DND-41 (cell line): Measurements from ENCODE around the gene ZDHHC18.

Source experiments
- ATAC-seq: fragments of 200-7000 bp; cut with Tn5 transposase; 3 replicates; pipeline ENCODE4 v1.9.1; 2021; ENCODE audit warnings: low read depth; ENCODE audit not compliant: insufficient read depth
- DNase-seq: peaks from one replicate; pipeline ENCODE4 v3.0.0-alpha.2; 2020
- H2AFZ ChIP-seq: 2 replicates; pipeline ENCODE4 v1.6.0; 2012; ENCODE audit warnings: low read depth, low read length
- H3K27ac ChIP-seq: 2 replicates; pipeline ENCODE4 v1.5.1; 2012; ENCODE audit warnings: low read length, inconsistent platforms
- H3K27me3 ChIP-seq: fragments of 200-600 bp; sonication (generic); 2 replicates; pipeline ENCODE4 v1.6.0; 2012; ENCODE audit warnings: low read length, mild to moderate bottlenecking, inconsistent platforms; ENCODE audit not compliant: insufficient read depth, poor library complexity
- H3K36me3 ChIP-seq: 2 replicates; pipeline ENCODE4 v1.5.1; 2012; ENCODE audit warnings: low read length, inconsistent platforms; ENCODE audit not compliant: insufficient read depth
- H3K4me1 ChIP-seq: 2 replicates; pipeline ENCODE4 v1.5.1; 2012; ENCODE audit warnings: mild to moderate bottlenecking, low read length; ENCODE audit not compliant: insufficient read depth
- H3K4me2 ChIP-seq: 2 replicates; pipeline ENCODE4 v1.6.0; 2012; ENCODE audit warnings: mild to moderate bottlenecking, moderate library complexity, low read length, inconsistent platforms; ENCODE audit not compliant: insufficient read depth
- H3K4me3 ChIP-seq, 2 experiments: fragments of 200-600 bp in 1 of 2; shearing (Covaris generic) in 1 of 2; 2 replicates each; pipeline ENCODE4 v1.5.1; 2012 to 2016; ENCODE audit warnings: inconsistent platforms in 2 of 2, low read length in 2 of 2, mild to moderate bottlenecking in 2 of 2, low read depth in 1 of 2, moderate library complexity in 1 of 2
- H3K79me2 ChIP-seq: 2 replicates; pipeline ENCODE4 v1.6.0; 2012; ENCODE audit warnings: low read length, inconsistent platforms; ENCODE audit not compliant: insufficient read depth
- H3K9ac ChIP-seq: 2 replicates; pipeline ENCODE4 v1.6.0; 2012; ENCODE audit warnings: low read depth, mild to moderate bottlenecking, inconsistent platforms, low read length, moderate library complexity
- H3K9me3 ChIP-seq: 2 replicates; pipeline ENCODE4 v1.5.1; 2012; ENCODE audit warnings: low read length, moderate library complexity, mild to moderate bottlenecking, inconsistent platforms; ENCODE audit not compliant: insufficient read depth, severe bottlenecking
- H4K20me1 ChIP-seq: 2 replicates; pipeline ENCODE4 v1.6.0; 2012; ENCODE audit warnings: low read length; ENCODE audit not compliant: insufficient read depth
- EZH2 ChIP-seq: IDR thresholded peaks from 3 replicates; pipeline ENCODE4 v1.6.1; 2012; ENCODE audit warnings: borderline replicate concordance, low read depth, mild to moderate bottlenecking, moderate library complexity, low read length, inconsistent platforms; ENCODE audit not compliant: severe bottlenecking
- TF ChIP-seq, protein P1 (sequence below): IDR thresholded peaks from 2 replicates; pipeline ENCODE4 v1.5.1; 2012; ENCODE audit warnings: borderline replicate concordance, low read length, moderate library complexity, mild to moderate bottlenecking; ENCODE audit not compliant: poor library complexity, severe bottlenecking; ENCODE audit errors: extremely low read depth

ZDHHC18 gene

DNA sequence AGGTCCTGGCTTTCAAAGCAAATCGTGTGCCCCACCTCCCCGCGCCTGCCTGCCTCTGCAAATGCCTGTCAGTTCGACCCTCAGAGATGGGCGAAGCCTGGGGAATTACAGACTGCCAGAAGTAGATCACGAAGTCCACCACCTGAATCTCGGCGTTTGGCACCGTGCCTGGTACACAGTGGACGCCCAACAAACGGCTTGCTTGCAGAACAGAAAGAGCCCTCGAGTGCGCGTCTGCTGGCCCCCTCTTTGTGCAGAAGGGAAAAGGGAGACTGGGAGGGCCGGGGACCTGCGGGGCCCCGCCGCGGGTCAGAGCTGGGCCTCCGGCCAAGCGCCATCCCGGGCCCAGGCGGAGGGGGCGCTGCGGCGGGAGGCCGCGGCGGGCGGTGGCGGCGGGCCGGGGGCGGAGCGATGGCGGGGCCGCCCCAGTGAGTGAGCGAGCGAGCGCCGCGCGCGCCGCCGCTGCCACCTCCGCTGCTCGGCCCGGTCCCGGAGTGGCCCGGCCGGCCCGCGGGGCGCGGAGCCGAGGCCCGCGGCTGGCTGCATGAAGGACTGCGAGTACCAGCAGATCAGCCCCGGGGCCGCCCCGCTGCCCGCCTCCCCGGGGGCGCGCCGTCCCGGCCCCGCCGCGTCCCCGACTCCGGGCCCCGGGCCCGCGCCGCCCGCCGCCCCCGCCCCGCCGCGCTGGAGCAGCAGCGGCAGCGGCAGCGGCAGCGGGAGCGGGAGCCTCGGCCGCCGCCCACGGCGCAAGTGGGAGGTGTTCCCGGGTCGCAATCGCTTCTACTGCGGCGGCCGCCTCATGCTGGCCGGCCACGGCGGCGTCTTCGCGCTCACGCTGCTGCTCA lies at the start of gene ZDHHC18:
ZDHHC18 (plus strand) TSS at position 428 of the 845 bp plus-strand sequence; CDS start at position 545, 117 bp downstream.
- H2AFZ ChIP-seq: peak within 1 kb of the TSS; percentile 100
- peaks cover 39% of the 10 kb centered on the region for H3K4me1 ChIP-seq
- peak within 1 kb of the TSS; percentile 90 for H3K4me2 ChIP-seq
- H3K4me3 ChIP-seq: peak within 1 kb of the TSS; percentile 85 to 86
- H4K20me1 ChIP-seq: peaks cover 20% of the 10 kb centered on the region; the same call in 1 of the 2 replicates
- peak within 1 kb of the TSS; percentile 92 for H3K9ac ChIP-seq
- H3K27ac ChIP-seq: peak within 1 kb of the TSS; percentile 94
- peaks cover 48% of the 10 kb centered on the region for H3K79me2 ChIP-seq
- H3K36me3 ChIP-seq: peaks cover 16% of the 10 kb centered on the region
- TF ChIP-seq, protein P1, sequence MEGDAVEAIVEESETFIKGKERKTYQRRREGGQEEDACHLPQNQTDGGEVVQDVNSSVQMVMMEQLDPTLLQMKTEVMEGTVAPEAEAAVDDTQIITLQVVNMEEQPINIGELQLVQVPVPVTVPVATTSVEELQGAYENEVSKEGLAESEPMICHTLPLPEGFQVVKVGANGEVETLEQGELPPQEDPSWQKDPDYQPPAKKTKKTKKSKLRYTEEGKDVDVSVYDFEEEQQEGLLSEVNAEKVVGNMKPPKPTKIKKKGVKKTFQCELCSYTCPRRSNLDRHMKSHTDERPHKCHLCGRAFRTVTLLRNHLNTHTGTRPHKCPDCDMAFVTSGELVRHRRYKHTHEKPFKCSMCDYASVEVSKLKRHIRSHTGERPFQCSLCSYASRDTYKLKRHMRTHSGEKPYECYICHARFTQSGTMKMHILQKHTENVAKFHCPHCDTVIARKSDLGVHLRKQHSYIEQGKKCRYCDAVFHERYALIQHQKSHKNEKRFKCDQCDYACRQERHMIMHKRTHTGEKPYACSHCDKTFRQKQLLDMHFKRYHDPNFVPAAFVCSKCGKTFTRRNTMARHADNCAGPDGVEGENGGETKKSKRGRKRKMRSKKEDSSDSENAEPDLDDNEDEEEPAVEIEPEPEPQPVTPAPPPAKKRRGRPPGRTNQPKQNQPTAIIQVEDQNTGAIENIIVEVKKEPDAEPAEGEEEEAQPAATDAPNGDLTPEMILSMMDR: peak; percentile 74
- no peak for TF ChIP-seq EZH2
- DNase-seq (peak; percentile 70), ATAC-seq (peak; percentile 84)
- H3K27me3 ChIP-seq: no peaks in the 10 kb centered on the region
- no peaks in the 10 kb centered on the region for H3K9me3 ChIP-seq

DNA sequence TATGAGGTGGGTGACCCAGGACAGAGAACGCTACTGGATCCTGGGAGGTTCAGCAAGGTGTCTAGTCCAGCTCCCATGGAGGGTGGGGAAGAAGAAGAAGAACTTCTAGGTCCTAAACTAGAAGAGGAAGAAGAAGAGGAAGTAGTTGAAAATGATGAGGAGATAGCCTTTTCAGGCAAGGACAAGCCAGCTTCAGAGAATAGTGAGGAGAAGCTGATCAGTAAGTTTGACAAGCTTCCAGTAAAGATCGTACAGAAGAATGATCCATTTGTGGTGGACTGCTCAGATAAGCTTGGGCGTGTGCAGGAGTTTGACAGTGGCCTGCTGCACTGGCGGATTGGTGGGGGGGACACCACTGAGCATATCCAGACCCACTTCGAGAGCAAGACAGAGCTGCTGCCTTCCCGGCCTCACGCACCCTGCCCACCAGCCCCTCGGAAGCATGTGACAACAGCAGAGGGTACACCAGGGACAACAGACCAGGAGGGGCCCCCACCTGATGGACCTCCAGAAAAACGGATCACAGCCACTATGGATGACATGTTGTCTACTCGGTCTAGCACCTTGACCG lies 47.3 kb upstream of the ZDHHC18 start:
- Histone ChIP-seq H3K4me1 (peaks cover 3% of the 10 kb centered on the region; the same call in 1 of the 2 replicates), H3K4me3 (no peak overlapping the region), H4K20me1 (peaks cover 28% of the 10 kb centered on the region), H3K9ac (no peak overlapping the region), H3K79me2 (peaks cover 34% of the 10 kb centered on the region), H2AFZ (no peak overlapping the region), H3K4me2 (no peak overlapping the region), H3K36me3 (peaks cover 88% of the 10 kb centered on the region), H3K27ac (no peak overlapping the region), H3K9me3 (no peaks in the 10 kb centered on the region), H3K27me3 (no peaks in the 10 kb centered on the region)
- TF ChIP-seq, protein P1: no peak
- TF ChIP-seq EZH2: no peak
- no peak for DNase-seq
- ATAC-seq: no peak

DNA sequence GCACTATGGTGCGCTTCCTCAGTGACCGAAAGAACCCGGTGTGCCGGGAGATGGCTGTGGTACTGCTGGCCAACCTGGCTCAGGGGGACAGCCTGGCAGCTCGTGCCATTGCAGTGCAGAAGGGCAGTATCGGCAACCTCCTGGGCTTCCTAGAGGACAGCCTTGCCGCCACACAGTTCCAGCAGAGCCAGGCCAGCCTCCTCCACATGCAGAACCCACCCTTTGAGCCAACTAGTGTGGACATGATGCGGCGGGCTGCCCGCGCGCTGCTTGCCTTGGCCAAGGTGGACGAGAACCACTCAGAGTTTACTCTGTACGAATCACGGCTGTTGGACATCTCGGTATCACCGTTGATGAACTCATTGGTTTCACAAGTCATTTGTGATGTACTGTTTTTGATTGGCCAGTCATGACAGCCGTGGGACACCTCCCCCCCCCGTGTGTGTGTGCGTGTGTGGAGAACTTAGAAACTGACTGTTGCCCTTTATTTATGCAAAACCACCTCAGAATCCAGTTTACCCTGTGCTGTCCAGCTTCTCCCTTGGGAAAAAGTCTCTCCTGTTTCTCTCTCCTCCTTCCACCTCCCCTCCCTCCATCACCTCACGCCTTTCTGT lies 46.0 kb upstream of the ZDHHC18 start:
- Histone ChIP-seq H3K27me3 (no peaks in the 10 kb centered on the region), H3K9ac (no peak overlapping the region), H3K9me3 (no peaks in the 10 kb centered on the region), H3K4me2 (no peak overlapping the region), H3K27ac (no peak overlapping the region), H4K20me1 (peaks cover 24% of the 10 kb centered on the region), H3K79me2 (peaks cover 28% of the 10 kb centered on the region), H2AFZ (no peak overlapping the region), H3K4me3 (no peak overlapping the region), H3K36me3 (peaks cover 75% of the 10 kb centered on the region), H3K4me1 (peaks cover 16% of the 10 kb centered on the region)
- ATAC-seq (no peak), DNase-seq (no peak)
- TF ChIP-seq EZH2: no peak
- TF ChIP-seq, protein P1: no peak
